ENCODE data around the gene CHMP1A.

- TF ChIP-seq CTCF (IDR thresholded peaks at IDR 0.05) = no peak
- TF ChIP-seq PBX3 (IDR thresholded peaks at IDR 0.05) = no peak
- no peak for TF ChIP-seq CHD2 (IDR thresholded peaks at IDR 0.05; ENCODE audit: low read length, partially characterized antibody)
- TF ChIP-seq USF2 (IDR thresholded peaks at IDR 0.05) = no peak
- TF ChIP-seq MAX (IDR thresholded peaks at IDR 0.05) = no peak
- no peak for TF ChIP-seq ELK1 (IDR thresholded peaks at IDR 0.05; ENCODE audit: low read depth, low read length)
- TF ChIP-seq POLR2A (IDR thresholded peaks at IDR 0.05; ENCODE audit: low read length) = no peak
Observed at GRCh38 chr16:89646906-89647305, 10.6 kb downstream of the CHMP1A start.

All from A549 (cell line).